PFSK-1 (cell line): ENCODE measurements around the gene ZNF514.

Experiments
- FOXP2 ChIP-seq: optimal IDR thresholded peaks from 2 replicates; pipeline ENCODE3; 2011; ENCODE audit warnings: borderline replicate concordance, control low read depth, inconsistent platforms; ENCODE audit not compliant: insufficient read depth; ENCODE audit errors: extremely low read length, extremely low read depth
- POLR2AphosphoS5 ChIP-seq: IDR thresholded peaks from 2 replicates; pipeline ENCODE4 v1.6.1; 2012; ENCODE audit warnings: low read depth, mild to moderate bottlenecking, control low read depth, low read length, moderate library complexity
- REST ChIP-seq, 2 experiments: IDR thresholded peaks; 2 replicates each; pipeline versions ENCODE4 v1.6.1 to v1.8.0; 2011 to 2012; ENCODE audit warnings: low read depth in 2 of 2, low read length in 2 of 2, control low read depth in 1 of 2, inconsistent platforms in 1 of 2, mild to moderate bottlenecking in 1 of 2, moderate library complexity in 1 of 2; ENCODE audit not compliant: insufficient read depth in 1 of 2
- SIN3A ChIP-seq: IDR thresholded peaks from 2 replicates; pipeline ENCODE4 v1.6.1; 2012; ENCODE audit warnings: mild to moderate bottlenecking, low read length, moderate library complexity, borderline replicate concordance; ENCODE audit not compliant: insufficient read depth
- TAF1 ChIP-seq: IDR thresholded peaks from 2 replicates; pipeline ENCODE4 v1.6.1; 2012; ENCODE audit warnings: low read length, control low read depth, borderline replicate concordance; ENCODE audit not compliant: insufficient read depth

- TF ChIP-seq TAF1 (no peak), SIN3A (no peak), POLR2AphosphoS5 (no peak), REST (IDR thresholded peaks at IDR 0.05; ENCODE audit: insufficient read depth in 1 of 2, low read depth in 2 of 2, low read length in 2 of 2) (no peak), FOXP2 (no peak)
Measured at GRCh38 chr2:95113464-95113863, 46.2 kb downstream of the ZNF514 start.
